GM18873 (cell line): Measurements from ENCODE around the gene NSUN6.
"Not testable (repeated sequence)": the region's sequence is repeated elsewhere in the genome, so short reads cannot be mapped to it uniquely, and the experiment has no call there.

Experiments
- ATAC-seq: cut with Tn5 transposase; IDR thresholded peaks from one replicate; pipeline ENCODE4 v1.9.1; 2021; ENCODE audit warnings: mild to moderate bottlenecking, moderate library complexity, moderate number of reproducible peaks; ENCODE audit not compliant: unreplicated experiment, low FRiP score

NSUN6 gene

DNA sequence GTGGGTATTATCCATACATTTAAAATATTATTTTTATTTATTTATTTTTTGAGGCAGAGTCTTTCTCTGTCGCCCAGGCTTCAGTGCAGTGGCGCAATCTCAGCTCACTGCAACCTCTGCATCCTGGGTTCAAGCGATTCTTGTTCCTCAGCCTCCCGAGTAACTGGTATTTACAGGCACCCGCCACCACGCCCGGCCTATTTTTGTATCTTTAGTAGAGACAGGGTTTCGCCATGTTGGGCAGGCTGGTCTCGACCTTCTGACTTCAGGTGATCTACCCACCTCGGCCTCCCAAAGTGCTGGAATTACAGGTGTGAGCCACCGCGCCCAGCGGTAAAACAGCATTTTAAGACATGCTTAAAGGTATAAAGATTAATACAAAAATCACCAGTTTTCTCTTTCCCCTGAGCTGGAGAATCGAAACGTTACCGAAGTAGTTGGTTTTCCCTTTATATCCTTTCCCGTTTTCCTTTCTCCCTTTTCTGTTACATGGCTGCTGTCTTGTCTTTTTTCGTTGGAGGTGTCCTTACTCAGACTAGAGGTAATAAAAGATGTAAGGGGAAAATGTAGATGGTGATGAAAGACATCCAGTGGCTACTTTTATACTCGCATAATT lies 9.5 kb upstream of the NSUN6 start:
- ATAC-seq = no peak

DNA sequence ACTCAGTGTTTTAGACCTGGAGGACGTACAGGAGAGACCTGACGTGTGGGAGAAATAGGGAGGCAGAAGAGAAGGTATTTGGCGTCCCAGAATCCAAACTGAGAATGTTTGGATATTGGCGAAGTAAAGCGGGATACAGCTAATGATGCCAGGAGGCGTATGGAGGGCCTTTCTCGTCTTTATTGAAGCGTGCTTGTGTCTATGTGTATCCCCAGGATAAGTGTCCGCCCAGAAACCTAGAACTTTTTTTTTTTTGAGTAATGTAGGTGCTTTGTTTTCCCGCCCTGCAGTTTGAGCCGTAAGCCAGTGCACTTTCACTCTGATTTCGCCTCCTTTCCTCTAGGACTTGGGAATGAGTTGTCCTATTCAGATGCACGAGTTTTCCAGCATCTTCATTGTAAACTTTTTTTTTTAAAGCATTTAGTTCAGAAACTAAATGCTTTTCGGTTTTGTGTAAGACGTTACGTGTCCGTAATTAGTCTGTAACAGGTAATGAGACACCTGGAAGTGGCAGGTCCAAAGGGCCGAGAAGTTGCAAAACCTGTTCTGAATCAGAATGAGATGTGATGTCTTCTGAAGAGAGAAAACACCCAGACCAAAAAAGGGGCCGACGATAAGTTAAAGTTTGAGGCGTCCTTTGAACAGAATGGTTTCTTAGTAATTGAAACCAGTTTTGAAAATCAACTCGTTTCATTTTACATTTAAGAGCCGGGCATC lies 8.6 kb upstream of the NSUN6 start:
- peak; percentile 15 for ATAC-seq

- peak; percentile 73 for ATAC-seq
Observed at GRCh38 chr10:18659125-18659818, 7.9 kb upstream of the NSUN6 start, which contains the start of gene ARL5B. Gene ARL5B, plus strand, starts transcription at chr10:18659431. Its CDS starts 207 bp downstream, at chr10:18659638.

DNA sequence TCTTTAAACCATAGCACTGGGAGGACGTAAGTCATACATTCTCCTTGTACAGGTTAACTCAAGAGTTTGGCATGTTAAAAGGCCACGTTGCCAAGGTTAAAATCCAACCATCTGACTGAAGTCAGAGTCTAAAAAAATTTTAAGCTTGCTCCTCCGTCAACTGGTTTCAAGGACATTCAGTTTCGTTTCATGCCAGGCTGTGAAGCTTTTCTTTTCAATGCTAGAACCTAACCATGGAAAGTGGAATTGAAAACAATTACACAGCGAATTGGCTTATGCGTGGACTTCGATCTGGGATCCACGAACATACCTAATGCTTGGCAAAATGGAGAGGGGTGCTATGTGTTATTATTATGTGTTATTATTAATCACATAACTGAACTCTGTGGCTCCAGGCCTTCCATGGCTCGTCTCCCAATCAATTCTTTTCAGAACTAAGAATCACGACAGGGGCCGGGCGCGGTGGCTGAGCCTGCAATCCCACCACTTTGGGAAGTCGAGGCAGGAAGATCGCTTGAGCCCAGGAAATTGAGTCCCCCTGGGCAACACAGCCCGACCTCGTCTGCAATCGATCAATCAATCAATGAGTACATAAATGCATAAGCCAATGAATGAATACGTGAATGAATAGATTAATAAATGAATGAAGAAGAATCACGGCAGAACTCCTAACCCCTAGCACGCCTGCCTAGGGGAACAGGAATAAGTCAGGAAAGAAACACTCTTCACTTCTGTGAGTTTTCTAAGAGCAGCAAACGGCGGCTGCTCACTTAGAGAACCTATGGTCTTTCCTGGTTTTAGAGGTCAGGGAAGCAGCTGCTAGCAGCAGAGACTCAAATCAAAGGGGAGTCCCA lies 7.1 kb upstream of the NSUN6 start:
- peak; percentile 1 for ATAC-seq

DNA sequence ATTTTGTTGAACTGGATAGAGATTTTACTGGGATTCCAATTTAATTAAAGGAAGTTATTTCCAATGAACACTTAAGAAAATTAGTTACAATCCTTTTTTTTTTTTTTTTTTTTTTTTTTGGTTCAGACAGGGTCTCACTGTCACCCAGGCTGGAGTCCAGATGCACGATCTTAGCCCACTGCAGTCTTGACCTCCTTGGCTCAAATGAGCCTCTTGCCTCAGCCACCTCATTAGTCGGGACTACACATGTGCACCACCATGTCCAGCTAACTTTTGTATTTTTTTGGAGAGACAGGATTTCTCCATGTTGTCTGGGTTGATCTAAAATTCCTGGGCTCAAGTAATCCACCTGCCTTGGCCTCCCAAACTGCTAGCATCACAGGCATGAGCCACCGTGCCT lies 5.3 kb upstream of the NSUN6 start:
- ATAC-seq = no peak

- ATAC-seq = no peak
Observed at GRCh38 chr10:18653112-18653511, 1.7 kb upstream of the NSUN6 start.

GRCh38 chr10:18650404-18650997 lies 886 bp downstream of the NSUN6 start:
- no peak for ATAC-seq

DNA sequence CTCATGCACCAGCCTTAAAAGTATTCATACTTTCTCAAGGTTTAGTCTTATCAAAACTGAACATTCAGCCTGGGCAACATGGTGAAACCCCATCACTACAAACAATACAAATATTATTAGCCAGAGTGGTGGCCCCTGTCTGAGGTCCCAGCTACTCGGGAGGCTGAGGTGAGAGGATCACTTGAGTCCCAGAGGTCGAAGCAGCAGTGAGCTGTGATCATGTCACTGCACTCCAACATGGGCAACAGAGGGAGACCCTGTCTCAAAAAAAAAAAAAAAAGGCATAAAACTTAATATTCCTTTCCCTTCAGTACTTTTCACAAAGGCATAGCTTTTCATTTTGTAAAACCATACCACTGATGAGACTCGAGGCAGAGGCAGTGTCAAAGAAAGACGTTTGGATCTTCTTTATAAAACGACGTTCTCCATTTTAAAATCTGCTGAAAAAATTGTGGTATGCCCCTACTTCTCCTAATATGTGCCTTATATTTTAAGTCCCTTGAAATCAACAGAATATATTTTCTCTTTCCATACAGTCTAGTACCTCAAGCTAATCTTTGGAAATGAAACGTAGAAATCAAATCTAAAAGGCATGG lies 1.9 kb downstream of the NSUN6 start:
- ATAC-seq = no peak

GRCh38 chr10:18647945-18648344 lies 3.4 kb downstream of the NSUN6 start:
- no peak for ATAC-seq

DNA sequence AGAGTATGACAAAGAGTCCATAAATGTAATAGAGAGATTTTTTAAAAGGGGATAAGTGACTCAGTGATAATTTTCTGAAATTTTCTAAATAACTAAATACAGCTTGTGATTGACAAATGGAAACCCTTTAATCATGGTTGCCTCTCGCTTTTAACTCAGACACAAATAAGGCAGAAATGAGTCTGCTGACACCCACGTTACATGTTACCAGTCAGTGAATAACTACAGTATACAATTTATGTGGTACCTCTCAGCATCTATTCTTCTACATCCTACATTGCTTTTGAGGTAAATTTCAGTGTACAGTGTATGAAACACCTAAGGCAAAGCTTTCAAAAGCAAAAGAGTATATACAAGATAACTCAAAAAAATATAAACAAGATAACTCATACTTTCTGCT lies 4.2 kb downstream of the NSUN6 start:
- no peak for ATAC-seq

DNA sequence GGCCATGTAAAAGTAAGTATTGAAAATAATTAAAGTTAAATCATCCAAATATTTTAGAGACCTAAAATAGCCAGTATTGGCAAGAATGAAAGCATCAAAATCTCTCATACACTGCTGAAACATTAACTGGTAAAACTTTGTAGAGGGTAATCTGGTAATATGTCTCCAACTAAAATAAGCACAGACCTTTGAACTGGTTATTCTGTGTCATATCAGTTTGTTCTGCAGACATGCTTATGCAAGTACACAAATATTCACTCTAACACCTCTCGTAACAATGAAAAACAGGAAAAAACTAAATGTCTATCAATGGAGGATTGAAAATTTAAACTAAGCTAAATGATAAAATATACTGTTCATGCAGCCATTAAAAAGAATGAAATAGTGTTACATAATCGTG lies 11.7 kb downstream of the NSUN6 start:
- ATAC-seq = not testable (repeated sequence)

GRCh38 chr10:18637400-18637799 lies 14.0 kb downstream of the NSUN6 start:
- not testable (repeated sequence) for ATAC-seq

DNA sequence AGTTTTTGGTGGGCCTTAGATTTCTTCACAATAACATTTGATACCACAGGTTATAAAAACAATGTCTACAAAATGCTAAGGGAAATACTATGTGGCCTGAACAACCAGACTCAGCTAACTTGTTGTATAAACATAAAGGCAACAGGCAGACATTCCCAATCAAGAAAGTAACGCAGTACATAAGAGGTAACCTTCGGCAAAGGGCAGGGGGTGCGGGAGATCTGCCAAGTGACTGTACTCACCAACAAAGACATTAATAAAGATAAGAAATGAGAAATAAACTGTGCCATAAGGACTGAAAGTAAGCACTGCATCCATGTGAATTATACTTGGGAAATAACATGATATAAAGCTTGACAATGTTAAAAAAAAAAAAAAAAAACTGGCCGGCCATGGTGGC lies 15.4 kb downstream of the NSUN6 start:
- ATAC-seq = no peak

DNA sequence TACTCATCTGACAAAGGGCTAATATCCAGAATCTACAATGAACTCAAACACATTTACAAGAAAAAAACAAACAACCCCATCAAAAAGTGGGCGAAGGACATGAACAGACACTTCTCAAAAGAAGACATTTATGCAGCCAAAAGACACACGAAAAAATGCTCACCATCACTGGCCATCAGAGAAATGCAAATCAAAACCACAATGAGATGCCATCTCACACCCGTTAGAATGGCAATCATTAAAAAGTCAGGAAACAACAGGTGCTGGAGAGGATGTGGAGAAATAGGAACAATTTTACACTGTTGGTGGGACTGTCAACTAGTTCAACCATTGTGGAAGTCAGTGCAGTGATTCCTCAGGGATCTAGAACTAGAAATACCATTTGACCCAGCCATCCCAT lies 18.9 kb downstream of the NSUN6 start:
- ATAC-seq = not testable (repeated sequence)

DNA sequence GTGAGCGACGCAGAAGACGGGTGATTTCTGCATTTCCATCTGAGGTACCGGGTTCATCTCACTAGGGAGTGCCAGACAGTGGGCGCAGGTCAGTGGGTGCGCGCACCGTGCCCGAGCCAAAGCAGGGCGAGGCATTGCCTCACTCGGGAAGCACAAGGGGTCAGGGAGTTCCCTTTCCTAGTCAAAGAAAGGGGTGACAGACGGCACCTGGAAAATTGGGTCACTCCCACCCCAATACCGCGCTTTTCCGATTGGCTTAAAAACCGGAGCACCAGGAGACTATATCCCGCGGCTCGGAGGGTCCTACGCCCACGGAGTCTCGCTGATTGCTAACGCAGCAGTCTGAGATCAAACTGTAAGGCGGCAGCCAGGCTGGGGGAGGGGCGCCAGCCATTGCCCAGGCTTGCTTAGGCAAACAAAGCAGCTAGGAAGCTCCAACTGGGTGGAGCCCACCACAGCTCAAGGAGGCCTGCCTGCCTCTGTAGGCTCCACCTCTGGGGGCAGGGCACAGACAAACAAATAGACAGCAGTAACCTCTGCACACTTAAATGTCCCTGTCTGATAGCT lies 23.9 kb downstream of the NSUN6 start:
- ATAC-seq = not testable (repeated sequence)

DNA sequence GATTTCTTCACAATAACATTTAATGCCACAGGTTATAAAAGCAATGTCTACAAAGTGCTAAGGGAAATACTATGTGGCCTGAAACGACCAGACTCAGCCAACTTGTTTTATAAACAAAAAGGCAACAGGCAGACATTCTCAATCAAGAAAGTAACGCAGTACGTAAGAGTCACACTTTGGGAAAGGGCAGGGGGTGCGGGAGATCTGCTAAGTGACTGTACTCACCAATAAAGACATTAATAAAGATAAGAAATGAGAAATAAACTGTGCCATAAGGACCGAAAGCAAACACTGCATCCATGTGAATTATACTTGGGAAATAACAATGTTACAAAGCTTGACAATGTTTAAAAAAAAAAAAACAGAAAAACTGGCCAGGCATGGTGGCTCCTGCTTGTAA lies 25.5 kb downstream of the NSUN6 start:
- no peak for ATAC-seq

DNA sequence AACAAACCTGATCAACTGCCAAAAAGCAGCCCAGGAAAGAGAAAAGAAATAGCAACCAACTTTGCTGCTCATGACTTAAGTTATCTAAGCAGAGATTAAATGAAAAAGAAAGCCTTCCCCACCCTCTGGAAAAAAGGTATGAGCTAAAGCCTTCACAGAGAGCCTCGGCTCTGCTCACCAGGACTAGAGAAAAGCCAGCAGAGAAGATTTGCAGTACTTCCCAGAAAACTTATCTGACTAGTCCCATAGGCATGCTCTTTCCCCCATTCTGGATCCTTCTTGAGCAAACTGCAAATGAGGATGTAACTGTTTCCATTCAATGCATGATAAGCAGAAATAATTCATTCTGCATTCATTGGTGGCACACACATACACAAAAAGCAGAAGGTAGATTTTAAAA lies 27.7 kb downstream of the NSUN6 start:
- ATAC-seq = not testable (repeated sequence)

DNA sequence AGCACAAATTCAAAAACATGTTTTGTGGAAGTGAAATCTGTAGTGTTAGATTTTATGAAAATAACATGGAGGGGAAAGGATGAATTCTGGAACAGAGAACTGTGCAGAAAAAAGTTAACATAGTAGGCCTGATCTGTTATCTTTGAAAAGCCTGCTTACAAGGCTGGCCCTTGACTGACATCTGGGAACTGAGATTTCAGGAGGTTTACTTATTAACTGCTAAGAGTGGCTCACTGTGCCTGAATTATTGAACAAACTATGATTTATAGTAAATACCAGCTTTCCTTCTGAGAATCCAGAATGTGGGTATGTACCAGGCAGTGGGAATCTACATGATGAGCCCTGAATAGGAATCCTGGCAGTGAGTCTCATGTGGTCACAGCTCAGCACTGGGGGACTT lies 30.5 kb downstream of the NSUN6 start:
- ATAC-seq = no peak

DNA sequence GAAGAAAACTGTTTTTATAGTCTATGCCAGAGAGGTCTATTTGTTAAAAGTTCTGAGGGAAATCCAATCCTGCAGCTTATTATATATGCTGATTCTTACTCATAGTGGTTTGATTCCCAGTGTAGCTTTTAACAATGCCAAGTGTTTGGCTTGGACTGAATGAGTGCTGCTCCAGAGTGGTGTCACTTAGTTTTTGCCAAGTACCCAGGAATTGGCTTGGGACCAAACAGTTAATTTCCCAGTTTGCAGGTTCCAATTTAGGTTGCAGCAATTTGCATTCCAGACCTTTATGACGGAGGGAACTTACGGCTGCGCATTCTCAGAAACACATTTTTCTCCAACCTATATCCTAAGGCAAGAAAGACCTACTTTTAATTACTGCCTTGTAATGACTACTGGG lies 32.4 kb downstream of the NSUN6 start:
- no peak for ATAC-seq

DNA sequence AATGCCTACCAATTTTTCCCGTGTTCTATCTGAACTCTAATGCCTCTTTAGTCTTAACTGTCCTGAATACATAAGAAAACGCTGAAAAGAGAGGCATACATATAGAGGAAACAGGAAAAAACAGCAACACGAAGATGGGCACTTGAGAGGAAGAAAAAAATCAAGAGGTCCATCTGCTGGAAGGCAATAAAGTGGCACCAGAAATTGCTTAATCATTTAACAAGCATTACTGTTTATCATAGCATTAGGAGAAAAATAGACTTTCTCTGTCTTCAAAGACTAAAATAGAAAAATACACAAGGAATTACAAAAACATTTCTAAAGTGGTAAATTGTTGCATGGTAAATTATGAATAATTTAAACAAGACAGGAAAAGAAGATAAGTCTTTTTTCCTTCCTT lies 35.0 kb downstream of the NSUN6 start:
- ATAC-seq = no peak
